IPS DF 19.7 (cell line): Measurements from ENCODE around the gene PAPSS2.

Experiments used
- DNase-seq: peaks from one replicate; pipeline ENCODE4 v3.0.0-alpha.2; 2013; ENCODE audit warnings: low read depth, low spot score

PAPSS2 gene

GRCh38 chr10:87750001-87750671, 90.5 kb downstream of the PAPSS2 start:
- DNase-seq = no peak

GRCh38 chr10:87750817-87751216, 91.1 kb downstream of the PAPSS2 start:
- DNase-seq = no peak

GRCh38 chr10:87751274-87751673, 91.6 kb downstream of the PAPSS2 start:
- DNase-seq = no peak

GRCh38 chr10:87752566-87752965, 92.9 kb downstream of the PAPSS2 start:
- no peak for DNase-seq

GRCh38 chr10:87753995-87754866, 94.6 kb downstream of the PAPSS2 start:
- DNase-seq = no peak

GRCh38 chr10:87757685-87758084, 98.0 kb downstream of the PAPSS2 start:
- no peak for DNase-seq

- no peak for DNase-seq
These were observed 99.9 kb downstream of the PAPSS2 start for GRCh38 chr10:87759551-87759950.

GRCh38 chr10:87760195-87760905, 100.7 kb downstream of the PAPSS2 start:
- no peak for DNase-seq

GRCh38 chr10:87761153-87761552, 101.5 kb downstream of the PAPSS2 start:
- no peak for DNase-seq

- no peak for DNase-seq
These were observed 102.2 kb downstream of the PAPSS2 start for GRCh38 chr10:87761892-87762291.

- DNase-seq = no peak
These were observed 103.6 kb downstream of the PAPSS2 start for GRCh38 chr10:87763086-87763861.

GRCh38 chr10:87764072-87764934, 104.6 kb downstream of the PAPSS2 start:
- no peak for DNase-seq

- DNase-seq = no peak
These were observed 106.1 kb downstream of the PAPSS2 start for GRCh38 chr10:87765666-87766376.

GRCh38 chr10:87767253-87767652, 107.6 kb downstream of the PAPSS2 start:
- peak; percentile 23 for DNase-seq

GRCh38 chr10:87771871-87772500, 112.3 kb downstream of the PAPSS2 start:
- DNase-seq = no peak

- no peak for DNase-seq
These were observed 116.1 kb downstream of the PAPSS2 start for GRCh38 chr10:87775766-87776165.

GRCh38 chr10:87776328-87776727, 116.7 kb downstream of the PAPSS2 start:
- no peak for DNase-seq

GRCh38 chr10:87781545-87781944, 121.9 kb downstream of the PAPSS2 start:
- DNase-seq = no peak

GRCh38 chr10:87782721-87783120, 123.0 kb downstream of the PAPSS2 start:
- no peak for DNase-seq
